ENCODE results near the gene DIRAS2. TPM values are rescaled to one million over a fixed set of nuclear protein-coding genes. Genes with fewer than 3 reads are reported as not detected.

Gene DIRAS2
- total RNA-seq, 2 experiments from 2014 or later, result not detected

DNA sequence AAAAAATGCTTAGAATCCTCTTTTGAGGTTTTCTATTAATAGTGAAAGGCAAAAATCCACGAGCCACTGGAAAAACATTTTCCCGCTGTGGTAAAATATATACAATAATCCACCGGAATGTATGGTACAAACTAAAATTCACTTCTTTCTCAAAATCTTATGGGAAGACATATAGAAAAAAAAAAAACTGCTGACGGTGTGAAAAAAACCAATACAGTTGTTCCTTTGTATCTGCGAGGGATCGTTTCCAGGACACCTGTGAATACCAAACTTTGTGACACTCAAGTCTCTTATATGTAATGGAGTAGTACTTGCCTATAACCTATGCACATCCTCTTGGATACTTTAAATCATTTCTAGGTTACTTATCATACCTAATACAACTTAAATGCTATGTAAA lies 13.3 kb downstream of the DIRAS2 start:
- no peak overlapping the region for H3K27ac ChIP-seq (ENCODE audit: low read depth in 1 of 2, low read length in 2 of 2)
- no peak overlapping the region for H3K27ac Mint-ChIP-seq
- no peaks in the 10 kb centered on the region for H3K9me3 ChIP-seq (ENCODE audit: control insufficient read depth in 1 of 2, insufficient read depth in 1 of 2, low read length in 2 of 2)
- H3K36me3 Mint-ChIP-seq (ENCODE audit: low read depth), result no peaks in the 10 kb centered on the region
- no peak for ATAC-seq (ENCODE audit: poor library complexity)
- no peaks in the 10 kb centered on the region for H3K9me3 Mint-ChIP-seq
- DNase-seq, result no peak
- CTCF ChIA-PET, result no interaction called here
- no peak overlapping the region for H3K4me3 ChIP-seq (ENCODE audit: low read length)
- intact Hi-C loops (cut with DNase I, micrococcal nuclease), result no loop called here
- H3K36me3 ChIP-seq (ENCODE audit: insufficient read depth, low read length), result no peaks in the 10 kb centered on the region
- H3K4me1 Mint-ChIP-seq (ENCODE audit: low read depth), result no peaks in the 10 kb centered on the region
- TF ChIP-seq, protein P1, sequence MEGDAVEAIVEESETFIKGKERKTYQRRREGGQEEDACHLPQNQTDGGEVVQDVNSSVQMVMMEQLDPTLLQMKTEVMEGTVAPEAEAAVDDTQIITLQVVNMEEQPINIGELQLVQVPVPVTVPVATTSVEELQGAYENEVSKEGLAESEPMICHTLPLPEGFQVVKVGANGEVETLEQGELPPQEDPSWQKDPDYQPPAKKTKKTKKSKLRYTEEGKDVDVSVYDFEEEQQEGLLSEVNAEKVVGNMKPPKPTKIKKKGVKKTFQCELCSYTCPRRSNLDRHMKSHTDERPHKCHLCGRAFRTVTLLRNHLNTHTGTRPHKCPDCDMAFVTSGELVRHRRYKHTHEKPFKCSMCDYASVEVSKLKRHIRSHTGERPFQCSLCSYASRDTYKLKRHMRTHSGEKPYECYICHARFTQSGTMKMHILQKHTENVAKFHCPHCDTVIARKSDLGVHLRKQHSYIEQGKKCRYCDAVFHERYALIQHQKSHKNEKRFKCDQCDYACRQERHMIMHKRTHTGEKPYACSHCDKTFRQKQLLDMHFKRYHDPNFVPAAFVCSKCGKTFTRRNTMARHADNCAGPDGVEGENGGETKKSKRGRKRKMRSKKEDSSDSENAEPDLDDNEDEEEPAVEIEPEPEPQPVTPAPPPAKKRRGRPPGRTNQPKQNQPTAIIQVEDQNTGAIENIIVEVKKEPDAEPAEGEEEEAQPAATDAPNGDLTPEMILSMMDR (IDR thresholded peaks at IDR 0.05), result no peak
- peaks cover 0 to 3% of the 10 kb centered on the region in 2 experiments for H3K27me3 ChIP-seq (ENCODE audit: control insufficient read depth in 1 of 2, insufficient read depth in 2 of 2, low read length in 2 of 2)
- H3K4me3 Mint-ChIP-seq, result no peak overlapping the region
- H3K27me3 Mint-ChIP-seq, result peaks cover 8% of the 10 kb centered on the region
- POLR2A ChIA-PET, result no interaction called here
- H3K4me1 ChIP-seq (ENCODE audit: insufficient read depth, low read length), result no peaks in the 10 kb centered on the region

DNA sequence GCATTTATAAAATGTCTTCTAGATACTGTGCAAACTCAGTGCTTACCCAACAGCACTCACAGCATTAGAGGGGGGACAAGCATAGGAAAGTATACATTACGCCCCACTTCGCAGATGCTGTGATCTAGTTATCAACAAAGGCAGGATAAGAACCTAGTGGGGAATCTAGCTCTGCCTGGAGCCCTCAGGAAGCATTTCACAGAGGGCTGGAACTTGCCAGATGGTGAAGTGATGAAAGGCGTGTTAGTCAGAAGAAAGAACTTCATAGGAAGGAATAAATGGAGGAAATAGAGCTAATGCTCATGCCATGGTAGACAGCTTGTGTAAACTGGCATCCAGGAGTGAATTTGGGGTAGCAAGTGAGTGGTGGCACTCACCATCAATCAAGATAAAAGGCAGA lies 25.8 kb downstream of the DIRAS2 start:
- Mint-ChIP-seq H3K36me3 (ENCODE audit: low read depth) (no peaks in the 10 kb centered on the region), H3K4me3 (no peak overlapping the region), H3K4me1 (ENCODE audit: low read depth) (no peaks in the 10 kb centered on the region), H3K27me3 (peaks cover 11% of the 10 kb centered on the region), H3K9me3 (no peaks in the 10 kb centered on the region), H3K27ac (no peak overlapping the region)
- no peaks in the 10 kb centered on the region for H3K4me1 ChIP-seq (ENCODE audit: insufficient read depth, low read length)
- POLR2A ChIA-PET, result no interaction called here
- intact Hi-C loops (cut with DNase I, micrococcal nuclease), result no loop called here
- DNase-seq, result no peak
- H3K4me3 ChIP-seq (ENCODE audit: low read length), result no peak overlapping the region
- no peak for ATAC-seq (ENCODE audit: poor library complexity)
- no peaks in the 10 kb centered on the region for H3K36me3 ChIP-seq (ENCODE audit: insufficient read depth, low read length)
- H3K27me3 ChIP-seq (ENCODE audit: control insufficient read depth in 1 of 2, insufficient read depth in 2 of 2, low read length in 2 of 2), result no peaks in the 10 kb centered on the region
- TF ChIP-seq, protein P1 (IDR thresholded peaks at IDR 0.05), result no peak
- CTCF ChIA-PET, result no interaction called here
- H3K9me3 ChIP-seq (ENCODE audit: control insufficient read depth in 1 of 2, insufficient read depth in 1 of 2, low read length in 2 of 2), result no peaks in the 10 kb centered on the region
- no peak overlapping the region for H3K27ac ChIP-seq (ENCODE audit: low read depth in 1 of 2, low read length in 2 of 2)

DNA sequence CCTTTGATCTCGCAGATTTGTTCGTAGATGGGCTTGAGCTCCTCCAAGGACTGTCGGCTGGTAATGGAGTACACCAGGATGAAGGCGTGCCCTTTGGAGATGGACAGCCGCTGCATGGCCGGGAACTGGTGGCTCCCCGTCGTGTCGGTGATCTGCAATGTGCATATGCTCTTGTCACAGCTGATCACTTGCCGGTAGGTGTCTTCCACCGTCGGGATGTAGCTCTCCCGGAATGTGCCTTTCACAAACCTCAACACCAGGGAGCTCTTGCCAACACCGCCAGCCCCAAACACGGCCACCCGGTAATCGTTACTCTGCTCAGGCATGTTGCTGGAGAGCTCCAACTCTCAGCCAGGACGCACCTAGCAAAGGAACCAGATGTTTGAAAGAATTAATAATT lies 29.1 kb downstream of the DIRAS2 start:
- Mint-ChIP-seq H3K4me3 (no peak overlapping the region), H3K27me3 (peaks cover 19% of the 10 kb centered on the region)
- intact Hi-C loops (cut with DNase I, micrococcal nuclease), result no loop called here

More for the DNA sequence above, 29.1 kb downstream of the DIRAS2 start:
- no peaks in the 10 kb centered on the region for H3K4me1 ChIP-seq (ENCODE audit: insufficient read depth, low read length)
- peaks cover 0 to 2% of the 10 kb centered on the region in 2 experiments for H3K27me3 ChIP-seq (ENCODE audit: control insufficient read depth in 1 of 2, insufficient read depth in 2 of 2, low read length in 2 of 2)
- no peak overlapping the region for H3K4me3 ChIP-seq (ENCODE audit: low read length)
- Mint-ChIP-seq H3K36me3 (ENCODE audit: low read depth) (no peaks in the 10 kb centered on the region), H3K9me3 (no peaks in the 10 kb centered on the region), H3K4me1 (ENCODE audit: low read depth) (no peaks in the 10 kb centered on the region), H3K27ac (no peak overlapping the region)
- POLR2A ChIA-PET, result no interaction called here
- no peaks in the 10 kb centered on the region for H3K36me3 ChIP-seq (ENCODE audit: insufficient read depth, low read length)
- CTCF ChIA-PET, result no interaction called here
- DNase-seq, result no peak
- TF ChIP-seq, protein P1 (IDR thresholded peaks at IDR 0.05), result no peak
- no peak overlapping the region for H3K27ac ChIP-seq (ENCODE audit: low read depth in 1 of 2, low read length in 2 of 2)
- ATAC-seq (ENCODE audit: poor library complexity), result no peak
- H3K9me3 ChIP-seq (ENCODE audit: control insufficient read depth in 1 of 2, insufficient read depth in 1 of 2, low read length in 2 of 2), result no peaks in the 10 kb centered on the region
